Esophagus squamous epithelium (tissue), 4 donors: ENCODE data around the gene ANKLE1.

ENCODE experiments used
- POLR2A ChIP-seq, 4 donors: fragments of 450-650 bp; IDR thresholded peaks; one replicate each; pipeline ENCODE4 v1.6.1; 2017; ENCODE audit warnings: antibody characterized with exemption in 4 of 4, mild to moderate bottlenecking in 4 of 4, moderate library complexity in 3 of 4
- TF ChIP-seq, protein P1 (sequence below), 6 experiments: fragments of 450-650 bp in 4 of 6; fragments of 200-600 bp in 2 of 6; sonication (generic) in 2 of 6; IDR thresholded peaks; one replicate each; pipeline ENCODE4 v1.5.1; 2016 to 2019; ENCODE audit warnings: antibody characterized with exemption in 6 of 6, mild to moderate bottlenecking in 4 of 6, moderate library complexity in 4 of 6

DNA sequence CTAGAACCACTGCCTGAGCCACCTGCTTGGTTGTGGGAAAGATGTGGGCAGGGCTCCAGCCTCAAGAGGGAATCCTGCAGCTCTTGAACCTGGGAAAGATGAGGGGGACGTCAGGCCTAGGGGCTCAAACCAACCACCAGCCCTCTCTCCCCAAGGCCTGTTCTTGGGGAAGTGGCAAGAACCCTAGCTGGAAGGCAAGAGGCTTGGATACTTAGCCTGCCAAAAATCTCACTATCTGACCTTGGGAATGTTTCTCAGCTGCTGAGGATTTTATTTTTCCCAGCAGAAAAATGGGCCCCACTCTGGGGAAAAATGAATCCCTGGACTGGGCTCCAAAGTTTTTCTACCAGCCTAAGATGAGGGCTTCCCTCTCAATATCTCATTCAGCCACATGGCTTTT lies 21.8 kb upstream of the ANKLE1 start:
- TF ChIP-seq, protein P1, sequence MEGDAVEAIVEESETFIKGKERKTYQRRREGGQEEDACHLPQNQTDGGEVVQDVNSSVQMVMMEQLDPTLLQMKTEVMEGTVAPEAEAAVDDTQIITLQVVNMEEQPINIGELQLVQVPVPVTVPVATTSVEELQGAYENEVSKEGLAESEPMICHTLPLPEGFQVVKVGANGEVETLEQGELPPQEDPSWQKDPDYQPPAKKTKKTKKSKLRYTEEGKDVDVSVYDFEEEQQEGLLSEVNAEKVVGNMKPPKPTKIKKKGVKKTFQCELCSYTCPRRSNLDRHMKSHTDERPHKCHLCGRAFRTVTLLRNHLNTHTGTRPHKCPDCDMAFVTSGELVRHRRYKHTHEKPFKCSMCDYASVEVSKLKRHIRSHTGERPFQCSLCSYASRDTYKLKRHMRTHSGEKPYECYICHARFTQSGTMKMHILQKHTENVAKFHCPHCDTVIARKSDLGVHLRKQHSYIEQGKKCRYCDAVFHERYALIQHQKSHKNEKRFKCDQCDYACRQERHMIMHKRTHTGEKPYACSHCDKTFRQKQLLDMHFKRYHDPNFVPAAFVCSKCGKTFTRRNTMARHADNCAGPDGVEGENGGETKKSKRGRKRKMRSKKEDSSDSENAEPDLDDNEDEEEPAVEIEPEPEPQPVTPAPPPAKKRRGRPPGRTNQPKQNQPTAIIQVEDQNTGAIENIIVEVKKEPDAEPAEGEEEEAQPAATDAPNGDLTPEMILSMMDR (IDR thresholded peaks at IDR 0.05) = no peak
- TF ChIP-seq POLR2A (IDR thresholded peaks at IDR 0.05) = no peak
